Left lung (tissue), 14 donors: ENCODE data around the gene PPFIA3. TPM values are rescaled to one million over a fixed set of nuclear protein-coding genes. Genes with fewer than 3 reads are reported as not detected.

Experiments used
- ATAC-seq: fragments of 200-7000 bp; cut with Tn5 transposase; one replicate; pipeline ENCODE4 v1.9.1; 2020; ENCODE audit warnings: moderate library complexity
- DNase-seq, 4 donors: peaks; one replicate each; pipeline ENCODE4 v3.0.0-alpha.2; 2013 to 2020
- H3K27ac ChIP-seq, 2 donors: fragments of 200-600 bp; sonication (generic) in 1 of 2; one replicate each; pipeline versions ENCODE4 v1.5.0 to v1.8.0; 2020 to 2021
- H3K27me3 ChIP-seq, 2 donors: fragments of 200-600 bp; sonication (generic) in 1 of 2; one replicate each; pipeline versions ENCODE4 v1.5.0 to v1.8.0; 2020 to 2021
- H3K36me3 ChIP-seq, 2 donors: fragments of 200-600 bp; sonication (generic) in 1 of 2; one replicate each; pipeline versions ENCODE4 v1.5.0 to v1.8.0; 2020 to 2021
- H3K4me1 ChIP-seq, 2 donors: fragments of 200-600 bp; one replicate each; pipeline ENCODE4 v1.8.0; 2021
- H3K4me3 ChIP-seq, 2 donors: fragments of 200-600 bp; sonication (generic) in 1 of 2; one replicate each; pipeline versions ENCODE4 v1.5.0 to v1.8.0; 2020 to 2021; ENCODE audit warnings: mild to moderate bottlenecking in 1 of 2
- H3K9me3 ChIP-seq, 2 donors: fragments of 200-600 bp; sonication (generic) in 1 of 2; one replicate each; pipeline versions ENCODE4 v1.5.0 to v1.8.0; 2020 to 2021
- CTCF ChIP-seq, 2 donors: fragments of 200-600 bp; sonication (generic) in 1 of 2; IDR thresholded peaks; one replicate each; pipeline versions ENCODE4 v1.5.0 to v1.8.0; 2021; ENCODE audit warnings: antibody characterized with exemption in 2 of 2
- intact Hi-C, 2 donors: fragments of 100-400 bp; cut with DNase I; formaldehyde crosslinking; loops; one replicate each; pipeline versions ENCODE4 v1.11.2 to v1.14.2; 2022
- long read RNA-seq, 12 donors: library from polyadenylated mRNA in 2 of 12; unstranded in 2 of 12; transcript quantifications; one replicate each; pipeline ENCODE4 v2.0.0 and lab custom pipeline, GENCODE V29; 2019 to 2026
- polyA plus RNA-seq, 6 donors: library from polyadenylated mRNA; unstranded; fragments of 120-200 nt; gene quantifications; one replicate each; pipeline ENCODE4 v1.2.1, GENCODE V29; 2013; ENCODE audit not compliant: insufficient read length in 6 of 6
- total RNA-seq, 2 donors: library from RNA; stranded (reverse); fragmentation: NEBNext Ultra II Directional; extraction: Animal tissue kit (Norgen Biotek cat#: 25700); gene quantifications; one replicate each; pipeline ENCODE4 v1.2.1, GENCODE V29; 2021
- donor health status: DM: no; HTN: yes; CAD: no.
- donor health status: DM: no; HTN: no; CAD: no.

PPFIA3 gene
- total RNA-seq (1 to 10 TPM; 6.6 to 7.5 TPM), polyA plus RNA-seq (1 to 10 TPM; 5.9 to 9.9 (median 7.7) TPM)
- long read RNA-seq, donor 1, transcript PPFIA3-209 (2 exons, 980 nt), result major isoform, 5 of 6 reads
- long read RNA-seq, donor 1, partial matches to known transcripts, result 0 of 6 reads
- long read RNA-seq, donor 1, other reads (novel, unspliced or antisense), result 0 of 6 reads
- long read RNA-seq, donor 2, result 0 reads
- long read RNA-seq, donor 3, partial matches to known transcripts, result 0 of 2 reads
- long read RNA-seq, donor 3, other reads (novel, unspliced or antisense), result 0 of 2 reads
- long read RNA-seq, donor 4, partial matches to known transcripts, result 0 of 2 reads
- long read RNA-seq, donor 4, other reads (novel, unspliced or antisense), result 1 of 2 reads
- long read RNA-seq, donor 5, partial matches to known transcripts, result 0 of 1 reads
- long read RNA-seq, donor 5, other reads (novel, unspliced or antisense), result 0 of 1 reads
- long read RNA-seq, donor 6, partial matches to known transcripts, result 0 of 4 reads
- long read RNA-seq, donor 6, other reads (novel, unspliced or antisense), result 0 of 4 reads
- long read RNA-seq, donor 7, partial matches to known transcripts, result 0 of 4 reads
- long read RNA-seq, donor 7, other reads (novel, unspliced or antisense), result 0 of 4 reads
- long read RNA-seq, donor 8, partial matches to known transcripts, result 0 of 1 reads
- long read RNA-seq, donor 8, other reads (novel, unspliced or antisense), result 0 of 1 reads
- long read RNA-seq, donor 9, result 0 reads
- long read RNA-seq, donor 10, partial matches to known transcripts, result 1 of 3 reads
- long read RNA-seq, donor 10, other reads (novel, unspliced or antisense), result 0 of 3 reads
- long read RNA-seq, donor 11, result 0 reads
- long read RNA-seq, donor 12, partial matches to known transcripts, result 0 of 2 reads
- long read RNA-seq, donor 12, other reads (novel, unspliced or antisense), result 0 of 2 reads

- Histone ChIP-seq H3K4me1 (peaks cover 15 to 51% of the 10 kb centered on the region in 2 donors), H3K36me3 (no peaks in the 10 kb centered on the region), H3K27me3 (peaks cover 7 to 31% of the 10 kb centered on the region in 2 donors), H3K9me3 (no peaks in the 10 kb centered on the region), H3K27ac (peak within 1 kb of the TSS; percentile 93 to 95), H3K4me3 (peak within 1 kb of the TSS; percentile 55 to 65)
- intact Hi-C loops, result no loop called here
- ATAC-seq (peak; percentile 65), DNase-seq (peak in 3 of 4 donors; percentile 63 to 89 (median 73))
- TF ChIP-seq CTCF (IDR thresholded peaks at IDR 0.05), result no peak
Measured at GRCh38 chr19:49119411-49120324, at the start of gene PPFIA3. Gene PPFIA3 (plus strand): TSS chr19:49119544. CDS start chr19:49127874, 8,330 bp downstream.

- ATAC-seq (no peak), DNase-seq (no peak)
- Histone ChIP-seq H3K9me3 (no peaks in the 10 kb centered on the region), H3K4me1 (peaks cover 0 to 10% of the 10 kb centered on the region in 2 donors), H3K27ac (no peak overlapping the region), H3K36me3 (no peaks in the 10 kb centered on the region), H3K27me3 (peaks cover 32 to 92% of the 10 kb centered on the region in 2 donors), H3K4me3 (no peak overlapping the region)
- intact Hi-C loops, result no loop called here
- no peak for TF ChIP-seq CTCF (IDR thresholded peaks at IDR 0.05)
Measured at GRCh38 chr19:49070416-49070815, 48.9 kb upstream of the PPFIA3 start.

GRCh38 chr19:49071860-49072547, 47.3 kb upstream of the PPFIA3 start:
- Histone ChIP-seq H3K9me3 (no peaks in the 10 kb centered on the region), H3K4me3 (no peak overlapping the region), H3K27me3 (peaks cover 32 to 76% of the 10 kb centered on the region in 2 donors), H3K4me1 (peaks cover 0 to 10% of the 10 kb centered on the region in 2 donors), H3K27ac (no peak overlapping the region), H3K36me3 (no peaks in the 10 kb centered on the region)
- no peak for ATAC-seq
- intact Hi-C loops, result no loop called here
- TF ChIP-seq CTCF (IDR thresholded peaks at IDR 0.05), result no peak
- DNase-seq, result no peak

- no peak for TF ChIP-seq CTCF (IDR thresholded peaks at IDR 0.05)
- ATAC-seq (no peak), DNase-seq (no peak)
- no peak overlapping the region for H3K4me3 ChIP-seq
- H3K27ac ChIP-seq, result no peak overlapping the region
- H3K4me1 ChIP-seq, result peaks cover 0 to 10% of the 10 kb centered on the region in 2 donors
- no peaks in the 10 kb centered on the region for H3K36me3 ChIP-seq
- no peaks in the 10 kb centered on the region for H3K9me3 ChIP-seq
- H3K27me3 ChIP-seq, result peaks cover 32 to 58% of the 10 kb centered on the region in 2 donors
- intact Hi-C loops, result no loop called here
Measured at GRCh38 chr19:49073514-49074378, 45.6 kb upstream of the PPFIA3 start.
